Esophagus squamous epithelium (tissue), 5 donors: Measurements from ENCODE around the gene NENF. TPM values are rescaled to one million over a fixed set of nuclear protein-coding genes. Genes with fewer than 3 reads are reported as not detected.

Experiments
- DNase-seq: peaks from one replicate; lab custom pipeline; 2025; lab: John Stamatoyannopoulos, UW
- H3K27ac ChIP-seq, 4 donors: fragments of 200-600 bp; sonication (generic); one replicate each; pipeline ENCODE4 v1.5.1; 2016 to 2019; ENCODE audit warnings: mild to moderate bottlenecking in 1 of 4
- H3K27me3 ChIP-seq, 4 donors: fragments of 200-600 bp; sonication (generic); 1 replicate in 3 of 4; 2 replicates in 1 of 4; pipeline versions ENCODE4 v1.5.1 to v1.6.0; 2017 to 2021; ENCODE audit warnings: antibody characterized with exemption in 1 of 4
- H3K36me3 ChIP-seq, 3 donors: fragments of 200-600 bp; sonication (generic); one replicate each; pipeline ENCODE4 v1.5.1; 2016 to 2019
- H3K4me1 ChIP-seq, 3 donors: fragments of 200-600 bp; sonication (generic); one replicate each; pipeline ENCODE4 v1.5.1; 2017 to 2019
- H3K4me3 ChIP-seq, 4 donors: fragments of 200-600 bp; sonication (generic); 1 replicate in 3 of 4; 2 replicates in 1 of 4; pipeline ENCODE4 v1.5.1; 2016 to 2019; ENCODE audit warnings: mild to moderate bottlenecking in 2 of 4, moderate library complexity in 1 of 4
- H3K9me3 ChIP-seq, 3 donors: fragments of 200-600 bp; sonication (generic); one replicate each; pipeline ENCODE4 v1.5.1; 2016 to 2019
- CTCF ChIP-seq, 6 experiments: fragments of 450-650 bp in 4 of 6; fragments of 200-600 bp in 2 of 6; sonication (generic) in 2 of 6; IDR thresholded peaks; one replicate each; pipeline ENCODE4 v1.5.1; 2016 to 2019; ENCODE audit warnings: antibody characterized with exemption in 6 of 6, mild to moderate bottlenecking in 4 of 6, moderate library complexity in 4 of 6
- POLR2A ChIP-seq, 4 donors: fragments of 450-650 bp; IDR thresholded peaks; one replicate each; pipeline ENCODE4 v1.6.1; 2017; ENCODE audit warnings: antibody characterized with exemption in 4 of 4, mild to moderate bottlenecking in 4 of 4, moderate library complexity in 3 of 4
- WGBS, 2 donors: methylation state at CpG; one replicate each; pipeline ENCODE4 v1.1.5; 2018; 5-methylcytosine and 5-hydroxymethylcytosine counted together
- intact Hi-C: fragments of 100-400 bp; cut with DNase I; formaldehyde crosslinking; loops from one replicate; pipeline ENCODE4 v1.15.0; 2022
- total RNA-seq, 4 donors: library from RNA; depleted of rRNA; stranded (reverse); fragments of >200 nt; gene quantifications; one replicate each; pipeline ENCODE4 v1.1.0, GENCODE V29; 2016
- donor health status: DM: yes; HTN: yes; CAD: no.

Gene NENF
- total RNA-seq, 4 donors from 2014 or later, result 31.0 to 65.8 (median 42.0) TPM

DNA sequence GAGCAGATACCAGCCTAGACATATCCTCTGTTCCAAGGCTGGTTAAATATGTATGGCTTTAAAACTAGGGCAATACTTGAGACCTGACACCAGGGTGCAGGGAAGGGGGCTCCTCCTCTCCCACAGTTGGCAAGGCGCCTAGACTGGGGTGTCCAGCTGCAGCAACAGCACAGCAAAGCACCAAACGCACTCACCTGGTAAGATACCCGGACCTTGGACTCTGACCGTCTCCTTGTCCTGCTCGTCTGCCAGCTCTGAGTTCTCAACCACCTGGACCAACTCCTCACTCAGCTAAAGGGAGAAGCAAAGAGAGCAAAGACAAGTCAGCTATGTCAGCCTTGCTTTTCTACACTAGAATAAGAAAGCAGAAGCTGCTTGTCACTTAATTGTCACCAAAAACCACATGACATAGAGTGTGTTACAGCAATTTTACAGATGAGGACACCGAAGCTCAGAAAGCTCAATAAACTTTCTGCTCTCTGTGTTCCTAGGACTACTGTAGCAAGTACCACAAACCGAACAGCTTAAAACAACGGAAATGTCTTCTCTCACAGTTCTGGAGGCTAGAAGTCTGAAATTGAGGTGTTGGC is 22.4 kb upstream of the NENF start:
- H3K4me1 ChIP-seq, result peaks cover 6 to 23% (median 9%) of the 10 kb centered on the region in 3 donors
- no peak for DNase-seq
- no peaks in the 10 kb centered on the region for H3K27me3 ChIP-seq
- WGBS, 2 donors, result 91 to 94% methylated on average over 7 to 8 of the region's 8 CpGs
- H3K27ac ChIP-seq, result no peak overlapping the region
- peaks cover 7 to 60% (median 7%) of the 10 kb centered on the region in 3 donors for H3K36me3 ChIP-seq
- intact Hi-C loops, result no loop called here
- peaks cover 0 to 4% (median 0%) of the 10 kb centered on the region in 3 donors for H3K9me3 ChIP-seq
- TF ChIP-seq CTCF (IDR thresholded peaks at IDR 0.05) (no peak), POLR2A (IDR thresholded peaks at IDR 0.05) (no peak)
- H3K4me3 ChIP-seq, result no peak overlapping the region

GRCh38 chr1:212412374-212412773 is 20.3 kb upstream of the NENF start:
- no peaks in the 10 kb centered on the region for H3K9me3 ChIP-seq
- H3K27ac ChIP-seq, result no peak overlapping the region
- peaks cover 6 to 23% (median 9%) of the 10 kb centered on the region in 3 donors for H3K4me1 ChIP-seq
- no peak for DNase-seq
- peaks cover 0 to 45% (median 7%) of the 10 kb centered on the region in 3 donors for H3K36me3 ChIP-seq
- 80 to 82% methylated on average over 1 to 3 of the region's 3 CpGs for WGBS, 2 donors
- intact Hi-C loops, result no loop called here
- no peak for TF ChIP-seq POLR2A (IDR thresholded peaks at IDR 0.05)
- H3K4me3 ChIP-seq, result no peak overlapping the region
- H3K27me3 ChIP-seq, result no peaks in the 10 kb centered on the region

DNA sequence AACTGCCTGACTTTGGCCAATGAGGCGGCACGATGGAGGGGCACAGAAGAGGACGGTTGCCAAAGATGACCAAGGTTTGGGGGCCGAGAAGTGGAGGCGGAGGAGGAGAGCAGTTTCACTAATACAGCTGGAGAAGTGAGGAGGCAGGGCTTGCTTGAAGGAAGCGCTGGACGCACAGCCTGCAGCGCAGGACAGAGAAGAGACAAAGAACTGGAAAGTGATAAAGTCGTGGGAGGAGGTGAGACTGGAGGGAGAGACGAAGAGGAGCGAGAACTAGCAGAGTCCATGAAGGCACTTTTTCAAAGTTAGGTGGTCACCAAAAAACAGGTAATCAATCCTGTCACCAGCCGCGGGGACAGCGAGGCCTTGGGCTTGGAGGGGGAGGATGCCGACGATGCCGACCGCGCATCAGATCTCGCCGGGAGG is 18.8 kb upstream of the NENF start:
- 16% methylated on average over 21 of the region's 21 CpGs for WGBS, 2 donors
- H3K4me1 ChIP-seq, result peaks cover 6 to 23% (median 9%) of the 10 kb centered on the region in 3 donors
- H3K27me3 ChIP-seq, result no peaks in the 10 kb centered on the region
- H3K9me3 ChIP-seq, result no peaks in the 10 kb centered on the region
- intact Hi-C loops, result no loop called here
- no peak for TF ChIP-seq CTCF (IDR thresholded peaks at IDR 0.05)
- TF ChIP-seq POLR2A (IDR thresholded peaks at IDR 0.05), result no peak
- no peak for DNase-seq
- H3K4me3 ChIP-seq, result peak overlapping the region; percentile 71 to 98 (median 86)
- peaks cover 0 to 29% (median 7%) of the 10 kb centered on the region in 3 donors for H3K36me3 ChIP-seq
- H3K27ac ChIP-seq, result peak overlapping the region; percentile 77 to 81 (median 80)

- Histone ChIP-seq H3K36me3 (peaks cover 0 to 23% (median 7%) of the 10 kb centered on the region in 3 donors), H3K27me3 (no peaks in the 10 kb centered on the region), H3K9me3 (no peaks in the 10 kb centered on the region), H3K4me1 (peaks cover 6 to 23% (median 9%) of the 10 kb centered on the region in 3 donors), H3K27ac (peak within 1 kb of the TSS; percentile 77 to 81 (median 80)), H3K4me3 (peak within 1 kb of the TSS; percentile 71 to 98 (median 86))
- 2% methylated on average over 9 to 10 of the region's 74 CpGs for WGBS, 2 donors
- intact Hi-C loops, result no loop called here
- TF ChIP-seq CTCF (IDR thresholded peaks at IDR 0.05), result peak in 2 of 6 experiments; percentile 3 to 50
- TF ChIP-seq POLR2A (IDR thresholded peaks at IDR 0.05), result peak in 3 of 4 donors; percentile 16 to 73 (median 26)
- DNase-seq, result peak; percentile 63
These were observed 18.2 kb upstream of the NENF start, which contains the start of gene PACC1 for GRCh38 chr1:212414328-212415106. TSS of gene PACC1 (minus strand) at chr1:212414886. CDS start at chr1:212414757, 129 bp downstream.

DNA sequence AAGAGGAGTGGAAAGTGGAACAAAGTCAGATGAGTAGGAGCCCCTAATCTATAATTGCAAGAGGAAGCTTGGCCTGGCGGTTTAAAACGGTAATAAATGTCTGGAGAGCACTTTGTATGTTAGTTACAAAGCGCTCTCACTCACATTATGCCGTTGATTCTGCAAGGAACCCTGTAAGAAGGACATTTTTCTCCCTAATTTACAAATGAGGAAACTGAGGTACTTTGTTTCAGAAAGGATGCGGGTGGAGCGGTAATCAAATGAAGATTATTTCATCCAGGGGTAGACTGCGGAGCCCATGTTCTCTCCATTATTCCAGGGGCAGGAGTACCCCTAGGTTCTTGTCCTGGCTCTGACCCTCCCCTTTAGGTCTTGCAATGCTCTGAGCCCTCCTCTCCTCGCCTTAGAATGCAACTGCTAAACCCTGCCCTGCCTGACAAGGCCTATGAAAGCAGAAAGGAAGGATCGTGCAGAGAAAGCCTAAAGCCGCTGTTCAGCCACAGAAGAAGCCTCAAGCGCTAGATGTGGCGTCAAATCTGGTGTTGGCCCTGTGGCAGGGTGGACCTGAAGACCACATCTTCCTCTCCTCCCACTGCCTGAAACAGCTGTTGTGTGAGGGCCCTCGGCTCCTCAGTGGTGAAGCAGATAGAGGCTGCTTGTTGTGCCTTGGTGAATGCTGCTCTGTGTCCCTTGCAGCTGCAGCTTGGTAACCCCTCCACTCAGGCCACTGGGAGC is 17.4 kb upstream of the NENF start:
- no peak for DNase-seq
- peak overlapping the region; percentile 71 to 98 (median 86) for H3K4me3 ChIP-seq
- H3K27ac ChIP-seq, result peak overlapping the region; percentile 77 to 81 (median 80)
- intact Hi-C loops, result no loop called here
- H3K4me1 ChIP-seq, result peaks cover 6 to 23% (median 9%) of the 10 kb centered on the region in 3 donors
- no peaks in the 10 kb centered on the region for H3K27me3 ChIP-seq
- 57 to 63% methylated on average over 9 to 12 of the region's 13 CpGs for WGBS, 2 donors
- H3K9me3 ChIP-seq, result no peaks in the 10 kb centered on the region
- H3K36me3 ChIP-seq, result peaks cover 0 to 16% (median 5%) of the 10 kb centered on the region in 3 donors
- TF ChIP-seq CTCF (IDR thresholded peaks at IDR 0.05) (peak in 1 of 6 experiments; percentile 1), POLR2A (IDR thresholded peaks at IDR 0.05) (no peak)
